NCI-H226 (cell line): ENCODE results near the gene MYO18A.
"Not testable (repeated sequence)": the region's sequence is repeated elsewhere in the genome, so short reads cannot be mapped to it uniquely, and the experiment has no call there.

ENCODE experiments used
- DNase-seq: peaks from one replicate; pipeline ENCODE4 v3.0.0-alpha.2; 2015

The MYO18A gene

GRCh38 chr17:29165800-29166506, 14.2 kb downstream of the MYO18A start:
- no peak for DNase-seq

DNA sequence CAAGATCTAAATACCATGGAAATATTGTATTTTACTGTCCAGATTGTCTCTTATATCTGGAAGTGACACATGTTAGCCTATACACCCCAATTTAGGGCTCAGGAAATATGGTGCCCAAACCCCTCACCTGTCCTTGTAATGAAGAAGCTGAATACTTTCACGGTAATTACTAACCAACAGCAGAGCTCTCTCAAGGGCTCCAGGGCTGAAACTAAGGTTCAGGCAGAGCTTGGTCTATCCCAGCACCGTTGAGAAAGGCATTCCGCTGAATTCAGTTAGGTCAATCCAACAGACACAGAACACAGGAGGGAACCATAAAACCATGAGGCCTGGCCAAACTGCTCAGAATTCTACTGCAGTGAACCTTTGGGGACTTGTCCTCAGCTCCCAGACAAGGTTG, 14.9 kb downstream of the MYO18A start:
- no peak for DNase-seq

DNA sequence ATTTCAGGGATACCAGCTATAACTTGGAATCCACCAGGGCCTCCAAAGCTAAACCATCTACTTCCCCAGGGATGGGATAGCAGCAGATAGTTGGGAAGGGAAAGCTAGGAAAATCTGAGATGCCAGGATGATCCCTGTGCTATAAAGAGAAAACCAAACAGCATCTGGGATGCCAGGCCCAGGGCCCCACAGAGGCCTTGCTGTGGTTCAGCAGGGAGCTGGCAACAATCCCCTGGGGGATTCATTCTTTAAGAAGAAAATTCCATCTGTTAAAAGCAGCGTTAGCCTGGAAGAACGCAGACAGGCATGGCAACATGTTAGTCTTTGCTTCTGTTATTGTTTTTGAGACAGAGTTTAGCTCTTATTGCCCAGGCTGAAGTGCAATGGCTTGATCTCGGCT, 16.6 kb downstream of the MYO18A start:
- DNase-seq, result no peak

- DNase-seq, result no peak
These were observed 17.3 kb downstream of the MYO18A start for GRCh38 chr17:29162909-29163341.

DNA sequence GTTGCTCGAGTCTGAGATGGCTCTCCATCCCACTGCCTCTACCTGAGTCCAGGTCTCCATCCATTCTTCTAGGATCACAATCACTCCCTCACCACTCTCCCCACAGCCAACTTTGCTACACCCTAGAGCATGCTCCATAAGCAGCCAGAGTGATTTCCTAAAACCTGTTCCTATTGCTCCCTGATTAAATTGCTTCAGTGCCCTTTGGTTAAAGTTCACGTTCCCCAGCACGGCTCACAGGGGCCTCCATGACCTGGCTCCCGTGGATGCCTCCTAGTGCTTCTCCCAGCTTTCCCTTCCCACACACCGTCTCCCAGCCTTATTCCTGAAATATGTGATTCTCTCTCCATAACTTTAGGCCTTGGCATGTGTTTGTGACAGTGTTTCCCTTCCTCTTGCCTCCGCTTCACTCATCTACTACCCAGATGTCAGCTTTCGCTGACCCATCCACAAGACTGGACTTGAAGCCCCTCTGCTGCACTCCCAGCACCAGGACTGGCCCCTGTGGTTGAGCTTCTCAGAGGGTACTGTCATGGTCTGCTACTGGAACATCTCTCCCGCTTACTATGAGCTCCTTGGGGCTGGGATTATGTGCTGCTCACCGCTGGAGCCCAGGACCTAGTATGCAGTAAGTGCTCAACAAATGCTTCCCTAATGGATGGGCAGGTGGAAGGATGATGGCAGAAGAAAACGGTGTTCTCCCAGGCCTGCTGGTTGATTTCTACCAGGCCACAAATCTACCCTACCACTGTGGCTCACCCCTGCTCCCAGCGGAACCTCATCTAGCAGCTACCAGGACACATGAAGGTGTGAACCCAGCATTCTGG, 17.9 kb downstream of the MYO18A start:
- no peak for DNase-seq

- no peak for DNase-seq
These were observed 19.9 kb downstream of the MYO18A start for GRCh38 chr17:29160253-29160652.

- DNase-seq, result no peak
These were observed 20.8 kb downstream of the MYO18A start for GRCh38 chr17:29159306-29159860.

DNA sequence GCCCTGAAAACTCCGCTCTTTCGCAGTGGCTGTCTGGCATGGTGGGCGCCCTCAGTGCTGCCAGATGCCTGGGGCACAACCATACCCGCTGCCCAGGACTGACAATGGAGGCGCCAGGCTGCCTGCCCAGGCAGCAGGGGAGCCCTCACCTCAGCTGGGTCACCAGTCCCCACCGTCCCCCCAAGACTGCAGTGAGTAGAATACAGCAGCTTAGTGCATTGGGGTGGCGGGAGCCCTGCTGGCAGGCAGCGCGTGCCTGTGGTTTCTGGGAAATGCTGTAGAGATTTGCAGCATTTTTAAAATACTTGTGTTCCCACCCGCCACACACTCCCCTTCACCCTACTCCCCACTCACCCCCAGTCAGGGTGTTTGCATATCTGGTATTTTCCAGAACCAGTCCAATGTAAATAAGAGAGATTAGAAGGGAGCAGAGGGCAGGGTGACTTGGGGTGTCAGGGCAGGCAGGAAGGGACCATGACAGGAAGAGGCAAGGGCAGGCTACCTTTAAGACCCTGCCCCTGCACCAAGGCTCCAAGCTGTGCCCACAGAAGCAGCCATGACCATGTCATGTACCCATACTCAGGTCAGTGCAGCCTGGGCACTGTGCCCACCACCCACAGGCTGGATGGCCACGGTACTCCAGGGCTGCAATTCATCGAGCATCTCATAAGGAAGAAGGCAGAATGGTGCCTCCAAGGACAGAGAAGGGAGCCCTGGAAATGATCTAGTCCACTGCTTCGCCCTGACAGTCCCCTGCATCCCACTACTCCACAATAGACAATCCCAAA, 21.5 kb downstream of the MYO18A start:
- DNase-seq, result peak; percentile 84

DNA sequence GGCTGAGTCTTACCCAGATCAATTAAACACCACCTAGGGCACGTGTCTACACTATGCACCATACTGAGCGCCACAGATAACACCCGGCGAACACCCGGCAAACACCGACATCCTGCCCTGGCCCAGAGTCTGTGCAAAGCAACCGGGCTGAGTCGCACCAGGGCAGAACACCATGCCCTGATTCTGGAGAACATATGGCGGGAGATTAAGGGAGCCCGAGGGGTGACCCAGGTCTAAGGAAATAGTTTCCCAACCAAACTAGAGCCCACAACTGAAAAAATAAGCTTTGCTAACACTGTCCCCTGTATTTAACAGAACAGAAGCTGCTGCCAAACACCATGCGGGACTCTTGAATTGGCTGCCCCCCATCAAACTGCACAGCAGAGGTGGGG, 22.1 kb downstream of the MYO18A start:
- no peak for DNase-seq

- DNase-seq, result no peak
These were observed 22.9 kb downstream of the MYO18A start for GRCh38 chr17:29157310-29157709.

DNA sequence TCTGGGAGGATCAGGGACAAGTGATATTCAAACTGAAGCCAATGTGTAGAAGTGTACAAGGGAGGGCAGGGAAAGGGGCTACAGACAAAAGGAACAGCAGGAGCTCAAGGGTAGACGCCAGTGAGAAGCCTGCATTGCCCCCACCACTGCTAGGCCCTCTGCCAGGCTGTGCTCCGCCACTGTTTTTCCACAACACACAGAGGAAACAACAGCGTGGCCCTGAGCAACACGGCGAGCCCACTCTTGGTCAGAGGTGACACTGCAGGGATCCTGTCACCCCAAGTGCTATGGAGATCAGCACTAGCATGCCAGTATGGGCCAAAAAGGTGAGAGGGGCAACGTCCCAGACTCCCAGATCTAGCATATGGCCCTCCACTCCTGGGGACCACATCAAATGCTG, 23.4 kb downstream of the MYO18A start:
- no peak for DNase-seq

DNA sequence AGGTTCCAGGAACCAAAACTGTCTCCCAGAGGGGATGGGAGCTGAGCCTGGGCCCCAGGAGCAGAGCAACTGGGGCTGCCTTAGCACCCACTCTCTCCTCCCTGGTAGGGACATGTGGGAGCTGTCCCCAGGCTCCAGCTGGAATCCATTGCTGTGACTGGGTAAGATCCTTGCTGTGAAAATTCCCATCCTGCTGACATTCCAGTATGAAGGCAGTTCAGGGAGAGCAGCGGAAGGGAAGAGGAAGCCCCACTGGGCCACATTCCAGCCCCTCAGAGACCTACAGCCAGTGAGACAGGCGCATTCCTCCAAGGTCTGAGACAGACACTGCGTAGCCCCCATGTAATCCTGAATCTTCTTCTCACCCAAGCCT, 24.2 kb downstream of the MYO18A start:
- DNase-seq, result no peak

- DNase-seq, result peak; percentile 90
These were observed 24.8 kb downstream of the MYO18A start for GRCh38 chr17:29155227-29155965.

- no peak for DNase-seq
These were observed 25.5 kb downstream of the MYO18A start for GRCh38 chr17:29154516-29155226.

DNA sequence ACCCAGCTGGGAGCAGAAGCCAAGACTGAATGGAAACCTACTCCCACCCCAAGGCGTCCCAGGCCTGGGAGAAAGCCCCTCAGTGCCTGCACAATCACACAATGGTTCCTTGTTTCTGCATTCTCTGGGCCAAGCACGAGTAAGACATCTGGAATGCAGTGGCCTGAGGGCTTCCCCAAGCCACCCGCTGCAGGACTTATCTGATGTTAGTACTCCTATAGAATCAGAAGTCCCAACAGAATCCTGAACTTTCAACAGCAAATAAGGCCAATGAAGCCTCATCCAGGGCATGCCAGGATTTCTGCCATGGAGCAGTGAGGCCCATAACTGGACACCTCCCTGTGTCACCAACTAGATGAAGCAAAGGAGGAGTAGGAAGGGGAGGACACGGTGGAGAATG, 28.6 kb downstream of the MYO18A start:
- DNase-seq, result peak; percentile 67

DNA sequence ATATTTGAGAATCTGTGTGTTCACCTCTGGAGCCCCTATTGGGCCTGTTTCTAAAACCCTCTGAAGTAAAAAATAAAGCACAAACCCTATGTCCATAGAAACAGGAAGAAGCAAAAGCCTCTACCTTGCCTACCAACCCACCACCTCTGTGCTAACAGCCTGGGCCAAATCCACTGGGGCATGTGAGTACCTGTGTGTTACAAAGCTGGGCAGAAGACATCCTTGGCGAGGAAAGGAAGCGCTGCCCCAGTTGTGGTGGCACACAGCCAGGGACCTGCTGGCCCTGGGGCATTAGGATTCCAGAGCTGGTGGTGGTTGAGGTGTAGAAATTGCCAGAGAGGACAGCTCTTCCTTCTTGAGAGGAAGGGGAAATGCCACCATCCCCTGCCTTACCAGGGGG, 30.0 kb downstream of the MYO18A start:
- DNase-seq, result no peak

DNA sequence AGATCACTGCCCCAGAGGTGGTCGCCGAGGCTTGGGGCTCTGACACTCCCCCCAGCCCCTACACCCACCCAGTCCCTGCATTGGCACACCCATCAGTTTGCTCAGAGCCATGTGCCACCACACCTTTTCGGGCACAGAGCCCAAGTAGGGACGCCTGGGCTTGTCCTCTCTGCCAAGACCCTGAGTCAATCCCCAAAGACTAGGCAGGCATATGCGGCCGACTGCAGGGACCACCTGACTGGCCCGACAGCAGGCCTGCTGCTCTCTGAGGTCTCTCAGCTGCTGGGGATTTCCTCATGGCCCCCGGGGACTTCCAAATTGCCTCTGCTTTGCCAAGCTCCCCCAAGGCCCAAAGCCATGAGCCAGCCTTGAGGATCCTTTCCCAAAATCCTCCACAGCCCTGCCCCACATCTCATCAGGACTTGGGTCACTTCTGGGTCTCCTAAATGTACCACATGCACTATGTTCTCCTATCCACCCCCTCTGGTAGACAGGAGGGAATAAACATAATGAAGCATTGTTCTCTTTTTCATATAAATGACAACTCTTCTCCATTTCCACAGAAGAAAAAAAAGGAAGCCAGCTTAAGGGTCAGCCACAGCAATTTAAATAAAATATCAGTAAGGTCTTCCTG, 30.6 kb downstream of the MYO18A start:
- no peak for DNase-seq

GRCh38 chr17:29148790-29149430, 31.3 kb downstream of the MYO18A start:
- peak; percentile 88 for DNase-seq

GRCh38 chr17:29148257-29148789, 31.9 kb downstream of the MYO18A start:
- no peak for DNase-seq

GRCh38 chr17:29147682-29148081, 32.5 kb downstream of the MYO18A start:
- no peak for DNase-seq

DNA sequence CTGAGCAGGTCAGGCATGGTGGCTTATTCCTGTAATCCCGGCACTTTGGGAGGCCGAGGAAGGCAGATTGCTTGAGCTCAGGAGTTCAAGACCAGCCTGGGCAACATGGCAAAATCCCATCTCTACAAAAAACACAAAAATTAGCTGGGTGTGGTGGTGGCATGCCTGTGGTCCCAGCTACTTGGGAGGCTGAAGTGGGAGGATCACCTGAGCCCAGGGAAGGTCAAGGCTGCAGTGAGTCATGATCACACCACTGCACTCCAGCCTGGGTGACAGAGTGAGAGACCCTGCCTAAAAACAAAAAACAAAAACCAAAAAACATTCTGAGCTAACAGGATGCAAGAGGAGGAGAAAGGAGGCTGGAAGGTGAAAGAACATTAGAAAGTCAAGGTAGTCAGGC, 33.0 kb downstream of the MYO18A start:
- DNase-seq, result not testable (repeated sequence)
